SU-DHL-6 (cell line): ENCODE results near the gene SFR1.

Source experiments
- EZH2phosphoT487 ChIP-seq: fragments of 200-600 bp; sonication (generic), shearing (Covaris generic); conservative IDR thresholded peaks from 2 replicates; pipeline ENCODE4 v1.6.1; 2018; ENCODE audit warnings: mild to moderate bottlenecking, antibody characterized with exemption, low read length, moderate library complexity, mixed read lengths
- TF ChIP-seq, protein P1 (sequence below): fragments of 200-600 bp; sonication (generic); IDR thresholded peaks from one replicate; pipeline ENCODE4 v1.5.1; 2017; ENCODE audit warnings: antibody characterized with exemption, mild to moderate bottlenecking, low read length, moderate library complexity; ENCODE audit not compliant: insufficient read depth, poor library complexity, severe bottlenecking

GRCh38 chr10:104089621-104090020 lies 32.4 kb upstream of the SFR1 start:
- TF ChIP-seq, protein P1, sequence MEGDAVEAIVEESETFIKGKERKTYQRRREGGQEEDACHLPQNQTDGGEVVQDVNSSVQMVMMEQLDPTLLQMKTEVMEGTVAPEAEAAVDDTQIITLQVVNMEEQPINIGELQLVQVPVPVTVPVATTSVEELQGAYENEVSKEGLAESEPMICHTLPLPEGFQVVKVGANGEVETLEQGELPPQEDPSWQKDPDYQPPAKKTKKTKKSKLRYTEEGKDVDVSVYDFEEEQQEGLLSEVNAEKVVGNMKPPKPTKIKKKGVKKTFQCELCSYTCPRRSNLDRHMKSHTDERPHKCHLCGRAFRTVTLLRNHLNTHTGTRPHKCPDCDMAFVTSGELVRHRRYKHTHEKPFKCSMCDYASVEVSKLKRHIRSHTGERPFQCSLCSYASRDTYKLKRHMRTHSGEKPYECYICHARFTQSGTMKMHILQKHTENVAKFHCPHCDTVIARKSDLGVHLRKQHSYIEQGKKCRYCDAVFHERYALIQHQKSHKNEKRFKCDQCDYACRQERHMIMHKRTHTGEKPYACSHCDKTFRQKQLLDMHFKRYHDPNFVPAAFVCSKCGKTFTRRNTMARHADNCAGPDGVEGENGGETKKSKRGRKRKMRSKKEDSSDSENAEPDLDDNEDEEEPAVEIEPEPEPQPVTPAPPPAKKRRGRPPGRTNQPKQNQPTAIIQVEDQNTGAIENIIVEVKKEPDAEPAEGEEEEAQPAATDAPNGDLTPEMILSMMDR = no peak
- no peak for TF ChIP-seq EZH2phosphoT487
